HG03354 (cell line): ENCODE data around the gene CSMD2.

Experiments
- ATAC-seq: cut with Tn5 transposase; IDR thresholded peaks from one replicate; pipeline ENCODE4 v1.9.1; 2021; ENCODE audit warnings: mild to moderate bottlenecking; ENCODE audit not compliant: unreplicated experiment, poor library complexity, severe bottlenecking

CSMD2 gene

DNA sequence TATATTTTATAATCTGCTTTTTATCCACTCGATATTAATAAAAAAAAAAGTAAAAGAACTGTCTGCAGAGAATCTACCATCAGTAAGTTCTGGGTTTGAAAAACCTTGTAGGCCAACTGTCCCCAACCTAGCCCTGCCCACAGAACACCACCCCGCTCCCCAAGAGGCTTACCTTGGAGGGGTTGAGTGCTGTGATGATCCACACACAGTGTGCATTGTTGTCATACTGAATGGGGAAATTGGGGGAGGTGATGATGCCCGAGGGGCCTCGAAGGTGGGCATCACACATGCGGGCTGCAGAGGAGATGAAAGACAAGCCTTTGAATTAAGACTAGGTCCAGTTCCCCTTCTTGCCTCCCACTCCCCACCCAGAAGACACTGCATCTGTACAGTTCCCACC, 354.5 kb downstream of the CSMD2 start:
- no peak for ATAC-seq

DNA sequence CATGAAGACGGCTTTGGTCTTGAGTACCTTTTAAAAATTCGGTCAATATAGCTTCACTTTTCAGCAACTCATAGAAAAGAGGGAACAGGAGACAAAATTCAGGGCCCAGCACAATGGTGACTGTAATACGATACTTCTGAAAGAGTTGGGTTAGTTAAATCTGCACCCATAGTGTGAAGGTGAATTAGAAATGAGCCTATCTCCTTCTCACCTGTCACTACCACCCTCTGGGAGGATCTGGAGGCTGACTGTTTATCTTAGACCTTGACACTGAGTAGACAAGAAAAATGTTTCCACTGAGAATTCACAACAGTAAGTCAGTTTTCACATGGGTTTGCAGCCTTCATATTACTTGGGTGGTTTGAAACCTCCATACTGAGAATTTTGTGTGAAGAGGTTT, 359.0 kb downstream of the CSMD2 start:
- no peak for ATAC-seq

DNA sequence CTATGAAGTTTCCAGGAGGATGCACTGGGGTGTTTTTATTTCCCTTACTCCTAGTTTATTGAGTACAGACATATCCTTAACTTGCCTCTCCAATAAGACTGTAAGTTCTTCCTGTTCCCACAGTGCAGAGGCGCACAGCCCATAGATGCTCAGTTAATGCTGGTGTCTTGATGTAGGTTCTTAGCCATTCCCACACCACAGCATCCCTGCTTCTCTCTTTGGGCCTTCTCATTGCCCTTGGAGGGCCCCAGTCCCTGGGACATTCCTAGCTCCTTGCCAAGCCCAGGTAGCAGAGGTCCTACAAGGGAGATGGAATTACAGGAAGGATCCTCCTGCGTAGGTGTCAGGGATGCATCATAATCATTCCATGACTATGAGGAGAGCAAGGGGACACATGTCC, 362.8 kb downstream of the CSMD2 start:
- no peak for ATAC-seq

DNA sequence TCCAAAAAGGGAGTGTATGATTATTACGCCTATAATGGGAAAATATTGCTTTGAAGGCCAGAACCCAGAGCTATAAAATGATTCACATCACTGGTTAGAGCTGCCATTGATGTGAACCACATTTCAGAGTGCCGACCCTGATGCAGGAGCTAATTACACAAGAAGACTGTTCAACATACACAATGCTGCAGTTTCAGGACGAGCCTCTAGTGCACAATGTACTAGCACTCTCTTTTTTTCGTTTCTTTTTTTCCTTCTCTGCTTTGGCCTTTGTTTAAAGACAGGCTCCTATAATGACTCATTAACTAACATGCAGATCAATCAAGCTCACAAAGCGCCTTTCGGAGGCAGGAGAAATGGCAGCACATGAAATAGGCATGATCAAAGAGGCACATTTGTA, 367.2 kb downstream of the CSMD2 start:
- no peak for ATAC-seq

DNA sequence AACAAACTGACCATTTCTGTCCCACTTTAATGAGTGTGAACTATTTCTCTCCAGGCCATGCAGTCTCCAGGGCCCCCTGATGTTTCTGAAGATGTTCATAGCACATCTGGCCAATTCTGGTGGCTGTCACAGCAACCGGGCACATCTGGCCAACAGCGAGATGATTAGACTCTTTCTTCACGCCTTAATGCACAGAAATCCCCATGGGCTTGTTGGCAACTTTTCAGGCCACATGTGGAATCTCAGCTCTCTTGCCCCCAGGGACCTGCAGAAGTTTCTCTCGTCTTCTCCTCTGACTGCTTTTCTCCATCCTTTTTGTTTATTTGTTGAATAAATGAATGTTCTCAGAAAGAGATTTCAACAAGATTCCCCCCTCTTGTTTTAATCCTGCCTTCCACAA, 372.4 kb downstream of the CSMD2 start:
- ATAC-seq = no peak

DNA sequence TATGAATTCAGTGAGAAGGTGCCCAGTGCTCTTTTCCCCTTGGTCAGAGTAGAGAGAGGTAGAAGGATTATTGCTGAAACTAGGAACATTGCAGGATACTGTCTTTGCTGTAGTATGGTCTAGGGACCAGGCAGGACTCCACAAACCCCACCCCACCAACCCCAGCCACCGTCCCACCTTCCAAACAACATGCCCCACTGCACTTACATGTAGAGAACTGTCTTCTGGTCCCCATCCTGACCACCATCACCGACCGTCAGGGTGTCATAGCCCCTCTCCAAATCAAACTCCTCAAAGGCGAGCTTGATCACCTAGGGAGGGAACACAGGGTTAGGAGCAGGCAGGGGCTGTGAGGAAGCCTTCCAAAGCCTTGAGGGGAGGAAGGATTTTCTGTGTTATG, 372.8 kb downstream of the CSMD2 start:
- no peak for ATAC-seq

DNA sequence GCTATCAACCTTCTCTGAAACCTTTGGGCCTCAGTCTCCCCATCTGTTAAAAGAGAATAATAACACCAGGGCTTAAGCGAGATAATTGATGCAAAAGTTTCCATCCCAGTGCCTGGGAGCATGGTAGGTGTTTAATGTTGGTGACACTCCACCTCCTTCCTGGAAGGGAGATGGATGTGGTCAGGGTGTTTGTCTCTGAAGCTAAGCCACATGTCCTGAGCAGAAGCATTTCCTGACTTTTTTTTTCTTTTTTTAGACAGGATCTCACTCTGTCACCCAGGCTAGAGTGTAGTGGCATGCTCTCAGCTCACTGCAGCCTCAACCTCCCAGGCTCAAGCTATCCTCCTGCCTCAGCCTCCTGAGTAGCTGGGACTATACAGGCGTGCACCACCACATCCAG, 373.8 kb downstream of the CSMD2 start:
- no peak for ATAC-seq

DNA sequence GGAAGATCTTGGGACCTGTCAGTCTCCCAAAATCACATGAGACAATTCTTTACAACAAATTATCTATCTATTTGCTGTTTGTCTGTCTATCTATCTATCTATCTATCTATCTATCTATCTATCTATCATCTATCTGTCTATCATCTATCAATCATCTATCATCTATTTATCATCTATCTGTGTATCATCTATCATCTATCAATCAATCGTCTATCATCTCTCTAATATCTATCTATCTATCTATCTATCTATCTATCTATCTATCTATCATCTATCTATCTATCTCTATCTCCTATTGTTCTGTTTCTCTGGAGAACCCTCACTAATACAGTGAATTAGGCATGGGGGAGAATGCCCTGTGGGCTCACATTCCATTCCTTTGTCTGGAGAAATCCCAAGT, 374.5 kb downstream of the CSMD2 start:
- ATAC-seq = no peak

DNA sequence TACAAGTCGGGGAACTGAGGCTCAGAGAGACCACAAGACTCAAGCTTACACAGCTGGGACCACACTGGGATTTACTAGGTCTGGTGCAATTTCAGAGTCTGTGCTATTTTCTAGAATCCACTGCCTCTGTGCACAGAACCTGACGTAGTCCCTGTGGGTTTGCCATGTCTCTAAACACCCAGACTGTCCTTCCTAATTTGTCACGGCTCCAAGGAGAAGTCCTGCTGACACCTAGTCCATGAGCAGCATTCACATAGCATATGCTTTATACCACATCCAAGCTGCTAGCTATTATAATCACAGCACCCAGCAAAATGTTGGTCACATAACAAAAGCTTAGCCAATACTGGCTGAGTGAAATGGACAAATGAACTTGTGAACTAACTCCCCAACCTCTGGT, 380.2 kb downstream of the CSMD2 start:
- ATAC-seq = no peak

DNA sequence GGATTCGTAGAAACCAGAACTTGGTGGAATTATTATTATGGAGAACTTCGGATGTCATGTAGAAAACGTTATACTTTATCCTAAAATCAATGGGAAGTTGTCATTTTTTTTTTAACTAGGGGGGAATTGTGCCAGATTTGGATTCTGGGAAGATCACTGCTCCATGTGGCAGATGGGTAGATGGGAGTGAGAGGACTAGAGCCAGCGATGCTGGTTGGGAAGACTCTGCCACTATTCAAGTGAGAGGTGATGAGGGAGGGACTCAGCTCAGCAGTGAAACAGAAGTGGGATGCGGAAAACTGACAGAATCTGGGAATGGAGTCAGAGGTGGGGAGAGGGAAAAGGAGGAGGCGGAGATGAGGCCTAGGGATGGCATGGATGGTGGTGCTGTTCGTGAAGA, 382.3 kb downstream of the CSMD2 start:
- no peak for ATAC-seq

DNA sequence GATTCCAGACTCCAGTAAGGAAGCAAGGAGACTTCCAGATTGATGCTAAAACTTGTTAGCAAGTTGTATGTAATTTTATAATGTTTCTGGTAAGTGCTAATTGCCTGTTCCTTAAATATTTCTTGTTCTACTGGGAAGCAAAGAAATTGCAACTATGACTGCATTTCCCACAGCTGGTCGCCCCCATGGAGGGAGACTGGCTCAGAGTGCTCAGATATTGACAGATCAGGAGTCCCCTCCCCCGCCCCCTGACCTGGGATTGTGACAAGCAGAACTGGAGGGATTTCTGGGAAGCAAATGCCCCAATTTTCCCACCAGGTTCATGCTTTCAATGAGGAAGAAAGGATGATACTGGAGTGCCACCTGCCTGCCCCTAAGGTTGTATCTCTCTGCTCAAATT, 383.4 kb downstream of the CSMD2 start:
- no peak for ATAC-seq

DNA sequence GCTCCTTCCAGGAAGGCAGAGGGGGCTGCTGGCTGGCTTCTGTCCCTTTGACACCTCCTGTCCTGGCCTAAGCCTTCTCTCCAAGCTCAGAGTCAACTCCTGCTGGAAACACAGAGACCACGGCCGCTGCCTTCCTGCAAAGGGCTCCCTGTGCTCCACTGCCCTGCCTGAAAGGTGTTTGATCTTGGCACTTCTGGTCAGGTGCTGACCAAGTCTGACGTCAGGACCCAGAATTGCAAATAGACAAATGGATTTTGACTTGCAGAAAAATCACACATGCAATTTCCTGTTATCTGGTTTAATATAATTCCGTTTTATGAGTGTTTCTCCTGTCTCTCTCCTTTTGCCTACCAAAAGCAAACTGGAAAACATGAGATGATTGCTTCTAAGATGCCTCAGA, 387.7 kb downstream of the CSMD2 start:
- no peak for ATAC-seq

DNA sequence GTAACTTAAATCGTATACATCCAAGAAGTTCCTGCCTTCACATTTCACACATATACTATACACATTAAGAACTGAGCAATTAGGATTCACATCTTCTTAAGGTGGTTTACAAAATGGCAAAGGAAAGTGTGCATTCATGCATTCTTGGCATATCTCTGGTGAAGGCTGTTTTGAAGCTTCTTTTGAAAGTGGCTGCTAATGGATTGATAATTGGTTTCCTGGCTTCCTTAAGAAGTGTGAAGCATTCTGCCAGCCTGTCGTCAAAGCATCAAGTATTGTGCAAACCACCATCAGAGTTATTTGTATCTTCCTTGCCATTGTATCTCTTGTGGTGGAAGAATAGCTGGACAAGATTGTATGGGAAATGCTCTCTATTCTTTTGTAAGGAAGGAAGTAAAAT, 396.2 kb downstream of the CSMD2 start:
- ATAC-seq = no peak

DNA sequence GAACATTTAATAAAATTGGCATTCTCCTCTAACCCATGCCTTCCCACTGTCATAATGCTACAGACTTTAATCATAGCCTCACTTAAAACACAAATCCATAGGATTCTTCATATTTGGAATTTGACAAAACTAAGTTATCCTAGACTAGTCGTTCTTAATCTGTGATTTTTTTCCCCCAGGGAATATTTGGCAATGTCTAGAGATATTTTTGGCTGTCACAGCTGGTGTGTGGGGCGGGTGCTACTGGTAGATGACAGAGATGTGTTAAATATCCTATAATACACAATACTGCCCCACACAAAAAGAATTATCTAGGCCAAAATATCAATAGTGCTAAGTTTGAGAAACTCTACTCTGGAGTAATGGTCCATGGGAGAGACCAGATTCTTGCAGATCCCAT, 396.9 kb downstream of the CSMD2 start:
- no peak for ATAC-seq

DNA sequence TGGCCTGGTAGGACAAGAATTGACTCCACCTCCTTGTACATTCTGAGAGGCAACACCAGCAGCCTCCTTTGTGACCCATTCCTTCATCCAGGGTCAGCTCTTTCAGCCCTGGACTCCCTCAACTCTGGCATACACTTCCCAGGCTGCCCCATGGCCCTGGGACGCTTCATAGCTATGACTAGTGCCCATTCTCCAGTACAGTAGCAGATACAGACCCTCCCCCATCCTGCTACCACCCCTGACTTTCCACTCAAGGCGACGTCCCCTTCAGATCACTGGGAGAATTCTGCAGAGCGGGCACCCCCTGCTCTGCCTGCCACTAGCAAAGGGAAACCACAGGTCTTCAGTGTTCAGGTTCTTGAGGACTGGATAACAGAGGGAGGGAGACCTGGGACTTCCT, 400.9 kb downstream of the CSMD2 start:
- no peak for ATAC-seq

DNA sequence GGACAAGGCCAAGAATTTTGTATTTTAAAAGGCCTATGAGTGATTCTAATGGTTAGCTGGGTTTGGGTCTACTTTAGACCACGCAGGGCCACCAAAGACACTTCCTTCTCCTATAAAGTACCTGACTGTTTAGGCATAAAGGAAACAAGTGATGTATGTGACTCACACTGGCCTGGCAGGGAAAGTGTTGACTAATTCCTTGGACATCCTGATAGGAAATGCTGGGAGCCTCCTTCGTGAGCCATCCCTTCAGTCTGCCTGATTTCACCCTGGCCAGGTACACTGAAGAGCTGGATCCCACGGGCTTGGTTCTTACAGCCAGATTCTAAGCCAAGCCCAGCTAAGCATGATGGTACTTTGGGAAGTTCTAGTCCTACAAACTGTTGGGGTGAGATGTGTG, 401.6 kb downstream of the CSMD2 start:
- no peak for ATAC-seq

DNA sequence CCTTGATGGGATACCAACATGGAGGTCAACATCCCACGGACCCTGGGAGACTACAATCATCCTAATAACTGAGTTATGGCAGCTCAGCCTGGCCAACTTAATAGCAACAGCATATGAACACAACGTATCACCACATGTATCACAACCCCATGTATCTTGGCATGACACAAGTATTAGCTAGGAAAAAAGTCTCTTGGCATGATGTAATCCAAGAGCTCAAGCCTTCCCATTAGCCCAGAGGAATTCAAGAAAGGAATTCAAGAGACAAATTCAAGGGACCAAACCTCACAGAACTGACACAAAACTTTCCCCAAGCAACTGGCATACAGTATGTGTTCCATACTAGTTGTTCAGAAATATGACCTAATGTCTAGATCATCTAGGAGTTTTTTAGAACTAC, 402.1 kb downstream of the CSMD2 start:
- no peak for ATAC-seq

DNA sequence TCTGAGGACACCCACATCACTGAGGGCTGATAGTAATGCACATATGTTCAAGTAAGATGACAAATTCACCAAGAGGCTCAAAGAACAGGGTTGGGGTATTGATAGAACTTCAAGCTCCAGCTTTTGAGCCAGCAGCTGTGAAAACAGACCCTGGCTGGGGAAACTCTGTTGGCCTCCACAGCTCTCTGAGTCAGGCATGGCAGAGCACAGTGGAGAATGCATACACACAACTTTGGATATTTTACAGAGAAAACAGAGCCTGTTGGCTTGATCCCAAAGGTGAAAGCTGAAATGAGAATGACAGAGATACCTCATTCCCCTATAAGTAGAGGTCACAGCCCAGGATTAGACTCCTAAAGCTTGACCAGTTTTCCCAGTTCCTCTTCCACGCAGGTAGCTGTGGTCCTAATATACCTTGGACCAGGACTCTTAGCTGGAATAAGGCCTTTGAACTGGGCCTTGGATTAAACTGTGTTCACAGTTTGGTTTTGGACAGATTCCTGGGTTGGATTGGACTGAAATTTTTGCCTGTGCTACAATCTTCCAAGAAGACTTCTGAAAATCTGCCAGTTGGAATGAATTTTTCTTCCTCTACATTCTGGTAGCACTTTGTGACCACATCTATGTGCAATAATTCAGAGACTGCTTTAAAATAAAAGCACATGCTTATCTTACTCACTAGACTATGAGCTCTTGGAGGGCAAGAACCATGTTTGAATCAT, 402.8 kb downstream of the CSMD2 start:
- ATAC-seq = no peak

DNA sequence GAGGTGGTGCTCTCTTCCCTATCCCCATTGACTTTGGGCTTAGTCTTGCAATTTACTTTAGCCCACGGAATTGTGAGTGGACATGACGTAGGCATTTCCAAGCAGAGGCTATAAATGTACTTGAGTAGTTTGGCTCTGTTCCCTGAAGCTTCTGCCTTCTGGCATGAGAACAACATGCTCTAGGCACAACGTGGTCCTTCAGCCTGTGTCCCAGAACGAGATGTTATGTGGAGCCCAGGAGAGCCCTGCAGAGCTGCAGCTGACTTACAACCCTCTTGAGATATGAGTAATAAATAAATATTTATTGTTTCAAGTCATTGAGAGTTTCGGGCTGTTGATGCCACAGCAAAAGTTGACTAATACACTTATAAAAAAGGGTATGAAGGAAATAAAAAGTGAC, 406.3 kb downstream of the CSMD2 start:
- ATAC-seq = no peak

DNA sequence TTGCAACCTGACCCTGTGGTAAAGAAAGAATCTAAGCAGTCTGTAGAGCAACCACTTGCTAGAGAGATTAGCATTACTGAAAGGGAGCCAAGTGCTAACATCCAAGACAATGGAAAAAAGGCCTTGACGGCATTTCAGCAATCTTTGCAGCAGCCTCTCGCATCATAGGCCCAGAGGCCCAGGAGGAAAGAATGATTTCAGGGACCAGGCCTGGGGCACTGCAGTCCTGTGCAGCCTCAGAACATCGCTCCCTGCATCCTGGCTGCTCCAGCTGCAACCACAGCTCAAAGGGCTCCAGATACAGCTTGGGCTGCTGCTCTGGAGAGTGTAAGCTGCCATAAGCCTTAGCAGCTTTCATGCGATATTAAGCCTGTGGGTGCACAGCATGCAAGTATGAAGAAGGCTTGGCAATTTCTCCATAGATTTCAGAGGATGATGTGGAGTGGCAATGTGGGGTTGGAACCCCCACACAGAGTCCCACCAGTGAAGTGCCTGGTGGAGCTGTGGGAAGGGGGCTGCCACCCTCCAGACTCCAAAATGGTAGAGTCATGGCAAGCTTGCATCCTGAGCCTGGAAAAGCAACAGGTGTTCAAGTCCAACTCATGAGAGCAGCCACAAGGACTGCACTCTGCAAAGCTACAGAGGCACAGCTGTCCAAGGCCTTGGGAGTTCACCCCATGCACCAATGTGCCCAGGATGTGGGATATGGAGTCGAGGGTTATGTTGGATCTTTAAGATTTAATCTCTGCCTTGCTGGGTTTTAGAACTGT, 411.8 kb downstream of the CSMD2 start:
- no peak for ATAC-seq

DNA sequence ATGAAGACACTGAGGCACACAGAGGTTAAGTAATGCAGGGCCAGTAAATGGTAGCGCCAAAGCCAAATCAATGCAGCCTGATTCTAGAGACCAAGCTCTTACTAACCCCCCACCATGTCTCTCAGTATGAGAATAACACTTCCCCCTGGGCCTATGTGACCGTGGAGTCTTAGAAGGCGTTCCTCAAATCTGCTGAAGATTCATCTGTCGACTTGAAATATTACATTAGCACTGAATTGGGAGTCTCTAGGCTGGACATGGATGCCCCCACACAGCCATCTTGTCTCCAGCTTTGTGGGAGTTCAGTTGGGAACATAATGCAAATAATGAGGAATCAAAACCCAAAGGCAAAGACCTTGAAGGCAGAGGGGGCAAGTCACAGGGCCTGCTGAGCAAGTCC, 419.1 kb downstream of the CSMD2 start:
- no peak for ATAC-seq
